ENCODE results near the gene RHBDD1. TPM values are rescaled to one million over a fixed set of nuclear protein-coding genes. Genes with fewer than 3 reads are reported as not detected.

Gene RHBDD1
- total RNA-seq, 1 experiment from 2014 or later: 8.7 TPM

DNA sequence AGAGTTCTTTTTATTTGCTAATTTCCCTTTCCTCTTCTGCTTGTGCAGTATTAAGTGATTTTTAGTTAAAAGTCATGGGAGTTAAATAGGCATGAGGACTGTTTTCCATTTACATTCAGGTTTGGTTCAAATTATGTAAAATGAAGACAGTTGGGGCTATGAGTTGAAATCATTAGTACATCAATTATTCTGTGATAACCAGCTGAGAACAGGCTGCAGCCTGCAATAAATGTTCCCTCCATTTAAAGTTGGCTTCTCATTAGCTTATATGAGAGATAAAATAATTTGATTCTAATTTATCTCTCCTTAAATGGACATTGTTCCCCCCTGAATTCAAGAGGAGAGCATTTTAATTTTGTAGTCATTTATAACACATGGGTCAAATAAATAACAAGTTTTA lies 48.3 kb downstream of the RHBDD1 start:
- no peak for DNase-seq (ENCODE audit: low spot score)

DNA sequence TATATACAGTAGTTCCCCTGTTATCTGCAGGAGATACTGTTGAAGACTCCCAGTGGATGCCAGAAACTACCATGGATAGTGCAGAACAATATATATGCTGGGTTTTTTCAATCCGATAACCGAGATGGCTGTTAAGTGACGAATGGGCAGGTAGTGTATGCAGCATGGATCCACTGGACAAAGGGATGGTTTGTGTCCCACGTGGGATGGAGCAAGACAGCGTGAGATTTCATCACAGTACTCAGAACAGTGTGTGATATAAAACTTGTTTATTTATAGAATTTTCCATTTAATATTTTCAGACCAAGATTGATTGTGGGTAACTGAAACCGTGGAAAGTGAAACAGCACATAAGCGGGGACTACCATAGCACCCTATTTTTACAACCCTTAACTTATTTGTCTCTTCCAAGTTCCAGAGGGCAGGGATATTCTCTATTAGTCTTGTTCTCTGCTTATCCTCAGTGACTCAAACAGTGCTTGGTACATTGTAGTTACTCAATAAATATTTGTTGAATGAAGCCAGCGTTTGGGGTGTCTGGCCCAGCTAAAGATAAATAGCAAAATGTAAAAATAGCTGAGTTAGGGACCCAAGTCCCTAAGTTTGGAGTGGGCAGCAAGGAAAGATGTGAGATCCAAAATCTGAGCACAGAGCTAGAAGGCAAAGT lies 50.0 kb downstream of the RHBDD1 start:
- no peak for DNase-seq (ENCODE audit: low spot score)

DNA sequence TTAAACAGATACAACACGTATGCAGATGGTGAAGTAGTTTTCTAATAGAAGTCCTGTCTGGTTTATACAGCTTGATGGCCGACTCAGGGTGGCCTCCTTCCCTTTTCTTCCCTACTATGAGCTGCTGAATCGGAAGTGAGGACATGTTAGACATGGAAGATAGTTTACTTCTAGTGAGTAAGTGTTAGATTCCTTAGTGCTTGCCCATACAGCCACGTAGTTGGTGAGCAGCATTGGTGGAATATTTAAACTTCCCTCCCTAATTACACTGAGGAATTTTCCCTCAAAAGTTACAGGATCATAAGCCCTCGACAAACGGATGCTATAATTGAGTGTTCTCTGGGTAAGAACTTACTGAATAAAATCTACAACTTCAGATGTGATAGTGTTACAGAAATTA lies 52.1 kb downstream of the RHBDD1 start:
- DNase-seq (ENCODE audit: low spot score): no peak

DNA sequence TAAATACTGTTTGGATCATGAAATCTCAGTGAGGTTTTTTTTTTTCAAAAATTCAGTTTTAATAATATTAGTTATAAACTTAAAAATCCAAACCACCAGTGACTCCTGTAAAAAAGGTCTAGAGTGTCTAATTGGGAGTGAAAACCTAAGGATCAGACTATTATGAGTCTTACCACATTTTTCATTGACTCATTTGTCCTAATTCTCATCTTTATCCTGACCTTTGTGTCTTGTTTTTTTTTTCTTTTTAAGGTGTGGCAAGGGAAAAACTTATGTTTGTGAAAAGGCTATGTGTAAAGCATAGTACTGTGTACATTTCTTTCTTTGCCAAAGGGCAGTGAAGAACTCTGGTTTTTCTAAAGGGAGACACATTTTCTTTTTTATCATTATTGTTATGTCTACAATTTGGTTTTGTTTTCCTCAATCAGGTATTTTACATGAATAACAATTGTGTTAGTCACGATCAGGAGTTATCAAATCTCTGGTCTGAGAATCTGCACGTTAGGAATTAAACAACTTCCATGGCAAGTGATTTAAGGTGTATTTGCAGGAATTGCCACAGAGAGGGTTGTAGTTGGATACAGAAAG lies 52.6 kb downstream of the RHBDD1 start:
- DNase-seq (ENCODE audit: low spot score): no peak

DNA sequence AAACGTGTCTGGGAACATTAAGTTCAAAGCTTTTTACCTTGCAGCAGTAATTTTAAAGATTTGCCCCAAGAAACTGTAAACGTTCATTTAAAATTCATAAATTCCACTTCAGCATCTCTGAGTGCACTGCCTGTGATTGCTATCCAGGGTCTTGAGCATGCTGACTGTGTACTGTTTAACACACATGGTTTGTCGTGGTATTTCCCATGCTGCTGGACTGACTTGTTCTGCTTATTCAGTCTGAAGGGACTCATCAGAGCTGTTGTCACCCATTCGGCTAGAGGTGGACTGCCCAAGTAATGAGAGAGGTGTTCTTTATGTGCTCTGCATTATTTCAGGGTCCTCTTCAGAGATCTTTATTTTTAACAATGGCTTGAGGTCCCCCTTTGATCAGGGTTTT lies 53.1 kb downstream of the RHBDD1 start:
- no peak for DNase-seq (ENCODE audit: low spot score)

DNA sequence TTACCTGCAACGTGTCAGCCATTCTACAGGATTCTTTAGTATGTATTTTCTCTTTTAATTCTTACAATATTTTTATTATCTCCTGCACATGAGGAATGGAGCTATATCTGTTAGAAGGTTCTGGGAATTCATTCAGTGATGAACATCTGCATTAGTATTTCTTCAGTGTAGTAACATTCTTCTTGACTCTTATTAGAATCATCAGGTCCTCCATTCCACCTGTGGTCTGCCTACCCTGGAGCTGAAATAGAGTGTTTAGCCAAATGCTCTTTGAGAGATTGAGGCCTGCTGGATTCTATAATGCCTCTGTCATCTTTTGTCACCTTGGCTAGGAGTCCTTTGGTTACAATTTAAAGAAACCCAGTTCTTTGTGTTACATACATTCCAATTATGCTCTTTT lies 54.4 kb downstream of the RHBDD1 start:
- DNase-seq (ENCODE audit: low spot score): no peak

DNA sequence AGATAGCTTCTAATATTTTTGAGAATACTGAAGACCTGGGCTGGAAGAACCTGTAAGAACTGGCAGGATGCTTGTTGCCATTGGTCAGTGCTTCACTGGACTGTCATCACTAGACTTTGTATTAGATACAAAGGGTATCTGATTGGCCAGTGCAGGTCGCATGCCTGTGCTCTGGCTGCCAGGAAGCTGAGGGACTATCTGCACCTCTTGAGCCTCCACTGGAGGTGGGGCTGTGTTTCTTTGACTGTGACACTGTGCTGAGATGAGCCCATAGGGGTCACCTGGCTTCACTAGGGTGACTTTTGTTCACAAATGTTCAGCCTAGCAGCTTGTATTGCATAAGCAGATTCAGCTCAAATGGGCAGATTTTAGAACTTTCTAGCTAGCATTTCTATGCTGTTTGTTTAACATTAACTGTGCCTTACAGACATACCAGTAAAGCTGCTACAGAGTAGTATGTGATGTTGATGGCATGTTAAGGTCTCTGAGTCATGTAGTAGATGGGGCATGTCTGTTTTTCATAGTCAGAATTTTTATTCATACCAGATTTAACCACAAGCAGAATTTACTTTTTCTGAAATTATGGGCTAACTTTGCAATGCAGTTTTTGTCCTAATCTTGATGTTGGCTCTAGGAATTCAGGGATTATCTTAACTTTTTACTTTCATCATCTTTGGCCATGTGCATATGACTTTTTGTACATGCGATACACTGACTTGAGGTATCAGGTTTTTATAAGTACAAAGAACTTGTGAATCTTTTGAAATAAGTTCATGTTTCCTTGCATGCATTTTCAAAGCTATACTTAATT lies 56.1 kb downstream of the RHBDD1 start:
- no peak for DNase-seq (ENCODE audit: low spot score)

DNA sequence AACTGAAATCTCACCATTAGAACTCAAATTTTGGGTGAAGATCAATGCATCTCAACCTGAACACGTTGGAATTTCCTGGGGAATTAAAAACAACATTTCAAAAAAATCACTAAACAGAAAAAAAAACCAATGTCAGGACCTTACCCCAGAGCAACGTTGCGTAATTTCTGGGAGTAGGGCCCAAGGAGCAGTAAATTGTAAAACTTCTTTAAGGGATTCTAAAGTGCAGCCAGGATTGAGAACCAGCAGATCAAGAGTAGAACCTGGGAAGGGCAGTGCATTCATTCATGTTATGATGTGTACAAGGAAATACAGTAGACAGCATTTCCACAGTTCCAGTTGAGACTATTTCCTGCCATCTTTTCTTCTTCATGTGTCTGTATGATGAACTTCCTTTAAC lies 56.9 kb downstream of the RHBDD1 start:
- no peak for DNase-seq (ENCODE audit: low spot score)

DNA sequence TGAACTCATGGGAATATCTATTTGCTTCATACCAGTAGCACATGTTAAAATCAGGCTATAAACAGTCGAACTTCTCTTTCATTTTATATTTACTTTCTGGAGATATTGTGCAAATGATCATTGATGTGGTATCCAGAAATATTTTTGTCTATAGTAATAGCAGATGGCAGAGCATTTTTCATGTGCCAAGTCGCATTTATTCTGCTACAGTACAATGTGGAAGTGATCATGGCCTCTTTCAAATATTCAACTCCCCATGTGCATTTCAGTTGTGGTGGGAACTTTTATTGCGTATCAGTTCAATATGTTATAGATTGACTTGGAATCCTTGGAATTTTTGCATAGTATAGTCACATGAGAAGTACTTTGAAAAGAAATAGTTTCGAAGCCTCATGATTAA lies 57.4 kb downstream of the RHBDD1 start:
- DNase-seq (ENCODE audit: low spot score): no peak

DNA sequence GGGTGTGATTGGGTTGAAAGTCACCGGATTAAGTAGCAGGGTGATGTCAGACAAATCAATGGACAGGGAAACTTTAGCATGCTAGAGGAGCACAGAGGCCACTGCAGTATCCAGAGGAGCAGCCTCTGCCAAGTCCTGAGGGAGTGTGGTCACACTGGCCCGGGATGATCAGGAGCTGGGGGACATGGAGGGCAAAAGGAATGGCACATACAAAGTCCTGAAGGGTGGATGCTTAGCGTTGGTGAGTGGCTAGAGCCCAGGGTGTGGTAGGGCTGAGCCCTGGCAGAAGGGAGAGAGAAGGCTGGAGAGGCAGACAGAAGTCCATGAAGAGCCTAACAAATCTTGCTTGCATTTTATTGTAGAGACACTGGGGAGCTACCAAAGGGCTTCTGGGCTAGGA lies 58.9 kb downstream of the RHBDD1 start:
- no peak for DNase-seq (ENCODE audit: low spot score)

DNA sequence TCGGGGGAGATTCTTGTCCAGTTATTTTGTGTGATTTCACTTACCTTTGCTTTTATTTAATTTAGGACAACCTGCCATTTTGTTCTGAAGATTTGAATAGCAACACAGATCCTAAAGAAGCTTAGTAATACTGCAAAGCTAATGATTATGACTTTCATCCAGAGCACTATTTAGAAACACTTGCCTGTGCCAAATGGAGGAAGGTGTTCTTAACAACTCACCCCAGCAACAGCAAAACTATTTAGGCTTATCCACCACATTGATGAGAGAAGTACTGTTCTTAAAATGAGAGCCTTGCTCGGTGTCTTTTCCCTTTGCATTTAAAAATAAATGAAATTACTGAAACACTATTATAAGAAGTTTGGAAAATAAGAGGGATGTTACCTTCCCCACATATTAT lies 59.7 kb downstream of the RHBDD1 start:
- no peak for DNase-seq (ENCODE audit: low spot score)

DNA sequence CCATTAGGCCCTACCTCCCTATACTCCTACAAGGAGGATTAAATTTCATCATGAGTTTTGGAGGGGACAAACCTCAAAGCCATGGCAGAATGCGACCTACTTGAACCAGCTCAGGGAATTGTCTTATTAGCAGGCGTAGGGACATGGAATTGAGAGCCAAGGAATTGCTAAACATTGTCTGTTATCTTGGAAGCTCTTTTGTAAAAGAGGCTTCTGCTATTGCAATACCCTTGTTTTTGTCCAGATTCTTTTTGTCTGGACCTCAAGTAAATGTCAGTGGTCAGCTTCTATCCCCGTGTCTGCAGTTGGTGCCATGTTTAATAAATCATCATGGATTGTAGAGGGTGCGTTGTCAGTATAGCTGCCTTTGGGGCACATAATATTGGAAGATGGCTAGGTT lies 62.3 kb downstream of the RHBDD1 start:
- no peak for DNase-seq (ENCODE audit: low spot score)

DNA sequence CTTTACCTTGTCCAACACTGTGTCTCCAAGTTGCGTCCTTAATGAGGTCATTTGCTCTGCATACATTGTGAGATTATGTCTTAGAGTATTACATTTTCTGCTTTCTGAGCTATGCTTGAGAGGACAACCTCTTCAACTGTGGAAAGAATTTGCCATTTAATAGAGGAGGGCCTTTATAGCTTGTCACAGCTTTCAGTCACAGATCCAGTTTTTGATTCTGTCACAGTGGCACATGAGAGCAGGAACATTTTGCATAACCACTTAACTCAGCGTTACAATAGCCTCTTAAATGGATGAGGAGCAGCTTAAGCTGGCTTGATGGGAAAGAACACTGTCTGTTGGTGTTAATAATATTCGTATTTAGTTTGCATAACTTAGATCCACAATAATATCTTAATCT lies 63.0 kb downstream of the RHBDD1 start:
- no peak for DNase-seq (ENCODE audit: low spot score)

DNA sequence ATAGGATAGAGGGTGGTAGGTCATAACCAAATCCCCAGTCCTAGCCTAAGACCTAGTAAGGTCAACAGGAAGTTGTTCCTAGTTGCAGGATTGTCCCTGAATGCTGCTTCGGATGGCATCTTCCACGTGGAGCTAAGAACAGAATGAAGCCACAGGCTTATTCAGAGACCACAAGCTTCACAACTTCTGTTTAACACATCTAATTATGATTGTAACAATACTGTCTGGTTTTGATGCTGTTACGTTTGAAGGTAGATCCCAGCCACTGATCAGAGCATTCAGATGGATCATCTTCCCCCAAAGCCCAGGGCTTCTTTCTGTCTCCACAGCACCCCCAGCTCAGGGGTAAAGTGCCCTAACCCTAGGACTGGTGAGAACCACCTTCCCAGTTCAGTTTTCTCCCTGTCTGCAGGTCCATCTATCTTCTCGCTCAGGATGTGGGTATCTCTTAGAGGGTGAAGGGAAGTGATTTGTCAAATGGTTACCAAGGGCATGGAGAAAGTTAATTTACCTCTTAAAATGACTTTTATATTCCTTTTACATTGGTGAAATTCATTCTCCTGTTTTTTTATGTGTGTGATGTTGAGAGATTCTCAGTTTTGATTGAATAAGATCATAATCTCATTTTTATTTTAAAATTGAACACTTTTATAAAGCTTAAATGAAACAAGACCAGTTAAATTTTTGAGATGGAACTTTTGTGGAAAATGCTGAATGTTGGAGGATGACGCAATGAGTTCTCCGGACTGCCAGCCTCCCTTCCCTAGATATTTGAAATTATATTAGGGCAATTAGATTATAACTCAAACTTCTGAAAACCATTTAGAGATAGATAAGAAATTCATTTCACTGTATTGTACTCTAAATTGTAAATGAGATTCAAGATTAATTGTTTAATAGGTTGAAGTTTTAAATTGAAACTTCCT lies 66.5 kb downstream of the RHBDD1 start:
- DNase-seq (ENCODE audit: low spot score): no peak

DNA sequence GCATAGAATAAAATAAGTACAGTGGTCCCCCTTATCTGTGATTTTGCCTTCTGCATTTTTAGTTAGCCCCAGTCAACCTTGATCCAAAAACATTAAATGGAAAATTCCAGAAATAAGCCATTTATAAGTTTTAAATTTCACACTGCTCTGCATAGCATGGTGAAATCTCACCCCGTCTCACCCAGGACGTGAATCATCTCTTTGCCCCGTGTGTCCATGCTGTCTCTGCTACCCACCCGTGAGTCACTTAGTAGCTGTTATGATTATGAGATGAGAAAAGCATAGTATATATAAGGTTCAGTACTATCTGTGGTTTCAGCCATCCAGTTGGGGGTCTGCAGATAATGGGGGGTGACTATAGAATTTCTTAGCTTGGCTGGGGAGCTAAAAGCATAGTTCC lies 67.3 kb downstream of the RHBDD1 start:
- DNase-seq (ENCODE audit: low spot score): no peak

DNA sequence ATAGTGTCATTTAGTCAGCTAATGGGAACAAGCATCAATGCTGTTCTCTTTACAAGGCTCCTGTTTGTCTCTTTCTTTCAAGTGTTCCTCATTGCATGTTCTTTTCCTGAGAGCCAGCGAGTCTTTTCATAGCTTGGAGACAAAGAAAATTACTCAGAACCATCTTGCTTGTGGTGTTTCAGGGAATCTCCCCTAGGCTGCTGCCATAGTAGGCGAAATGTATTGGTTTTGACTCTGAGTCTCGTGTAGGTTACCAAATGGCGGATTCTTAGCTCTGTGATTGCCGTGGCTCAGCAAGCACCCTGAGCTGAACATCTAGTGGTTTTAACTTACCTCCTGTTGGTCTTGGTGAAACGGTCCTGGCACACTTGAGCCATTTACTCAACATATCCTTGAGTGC lies 68.7 kb downstream of the RHBDD1 start:
- DNase-seq (ENCODE audit: low spot score): no peak

DNA sequence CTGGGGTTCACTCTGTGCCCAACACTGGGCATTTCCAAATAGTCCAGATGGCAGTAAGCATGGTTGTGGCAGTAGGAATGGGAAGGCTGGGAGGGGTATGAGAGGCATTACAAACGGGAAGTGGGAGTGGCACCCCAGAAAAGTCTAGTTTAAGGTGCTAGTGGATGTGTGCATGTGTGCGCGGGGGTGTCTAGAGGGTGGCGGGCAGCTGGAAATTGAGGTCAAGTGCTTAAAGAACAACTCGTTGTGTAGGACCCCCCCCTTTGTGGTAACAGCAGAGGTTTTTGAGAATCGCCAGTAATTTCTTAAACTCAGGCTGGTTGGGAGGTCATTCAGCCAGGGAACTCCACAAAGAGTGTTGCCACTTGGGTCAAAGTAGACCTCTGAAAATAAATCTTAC lies 69.9 kb downstream of the RHBDD1 start:
- no peak for DNase-seq (ENCODE audit: low spot score)

DNA sequence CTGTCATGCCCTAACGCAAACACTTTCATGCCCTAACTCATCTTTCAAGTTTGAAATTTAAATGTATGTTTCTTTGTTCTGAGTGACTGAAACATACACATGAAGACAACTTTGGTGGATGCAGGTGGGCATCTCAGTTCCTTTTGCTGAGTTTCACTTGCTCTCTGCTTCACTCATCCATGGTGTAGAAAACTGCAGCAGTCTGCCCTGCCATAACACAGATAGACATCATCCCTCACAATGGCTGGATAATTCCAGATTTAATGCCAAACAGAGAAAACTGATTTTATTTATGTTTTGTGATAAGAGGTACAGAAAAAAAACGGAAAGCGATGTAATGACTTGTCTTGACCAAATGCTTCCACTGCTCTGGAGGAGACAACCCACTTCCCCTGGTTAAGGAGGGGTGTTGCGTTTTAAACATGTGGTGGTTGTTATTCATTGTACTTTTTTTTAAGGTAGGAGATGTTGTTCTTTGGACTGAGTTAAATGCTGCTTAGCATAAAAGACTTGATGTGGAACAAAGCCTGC lies 70.4 kb downstream of the RHBDD1 start:
- no peak for DNase-seq (ENCODE audit: low spot score)

DNA sequence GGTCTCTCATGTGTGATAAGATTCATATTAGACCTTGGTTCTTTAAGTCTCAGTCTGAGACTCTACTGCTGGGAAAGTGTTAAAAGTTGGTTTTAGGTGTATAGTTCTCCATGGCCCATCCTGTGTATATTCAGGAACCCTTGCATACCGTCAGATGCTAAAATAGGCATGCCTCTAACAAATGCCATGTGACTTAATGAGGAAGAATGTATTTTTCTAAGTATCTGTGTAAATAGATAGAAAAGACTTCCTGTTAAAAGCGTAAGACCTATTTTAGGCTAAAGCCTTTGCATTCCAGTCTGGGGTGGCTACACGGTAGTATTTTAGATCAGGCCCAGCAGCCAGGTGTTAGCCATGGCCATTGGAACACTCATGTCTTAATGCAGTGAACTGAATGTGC lies 73.3 kb downstream of the RHBDD1 start:
- DNase-seq (ENCODE audit: low spot score): no peak

DNA sequence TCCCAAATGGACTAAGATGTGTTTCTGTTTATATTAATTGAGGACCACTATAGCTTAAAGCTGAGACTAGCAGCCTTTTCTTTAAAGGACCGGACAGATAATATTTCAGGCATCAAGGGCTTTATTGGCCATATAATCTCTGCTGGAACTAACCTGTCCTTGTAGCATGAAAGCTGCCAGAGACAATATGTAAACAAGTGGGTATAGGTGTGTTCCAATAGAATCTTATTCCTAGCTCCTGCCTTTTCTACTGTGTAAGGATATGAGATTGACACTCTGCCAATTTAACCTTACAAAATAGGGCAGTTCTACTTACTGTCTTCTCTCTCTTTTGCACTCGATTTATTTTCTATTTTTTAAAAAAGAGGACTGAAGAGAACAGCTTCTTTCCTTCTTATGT lies 74.0 kb downstream of the RHBDD1 start:
- DNase-seq (ENCODE audit: low spot score): no peak

DNA sequence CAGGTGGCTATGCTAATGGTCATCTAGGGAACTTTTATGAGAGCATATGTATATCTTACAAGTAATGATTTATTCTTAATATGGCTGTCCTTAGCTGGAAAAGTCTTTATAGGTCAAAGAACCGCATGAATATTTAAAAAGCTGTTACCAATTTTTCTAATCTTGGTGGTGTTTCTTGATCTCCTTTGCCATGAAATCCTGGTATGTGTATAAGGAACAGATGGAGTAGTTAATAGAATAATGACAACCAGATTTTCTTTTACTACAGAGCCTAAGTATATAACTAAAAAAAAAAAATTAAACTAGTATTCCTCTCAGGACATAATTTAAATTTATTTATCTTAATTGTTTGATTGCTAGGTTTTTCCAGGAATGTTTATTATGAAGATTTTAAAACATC lies 74.5 kb downstream of the RHBDD1 start:
- no peak for DNase-seq (ENCODE audit: low spot score)

DNA sequence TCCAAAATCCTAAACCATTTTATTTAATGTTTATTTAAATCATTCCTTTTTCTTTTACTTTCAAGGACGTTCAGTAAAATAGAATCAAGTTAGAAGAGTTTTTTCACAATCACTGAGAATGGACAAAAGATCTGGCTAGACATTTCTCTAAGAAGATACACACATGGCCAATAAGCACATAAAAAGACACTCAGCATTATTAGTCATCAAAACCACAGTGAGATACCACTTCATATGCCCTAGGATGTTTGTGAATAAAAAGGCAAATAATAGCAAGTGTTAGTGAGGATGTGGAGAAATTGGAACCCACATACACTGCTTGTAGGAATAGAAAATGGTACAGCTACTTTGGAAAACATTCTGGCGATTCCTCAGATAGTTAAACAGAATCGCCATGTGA lies 76.1 kb downstream of the RHBDD1 start:
- no peak for DNase-seq (ENCODE audit: low spot score)

Measured in HT-29 (cell line).